ENCODE data around the gene TJP2. TPM values are rescaled to one million over a fixed set of nuclear protein-coding genes. Genes with fewer than 3 reads are reported as not detected.
"Not testable (repeated sequence)": the region's sequence is repeated elsewhere in the genome, so short reads cannot be mapped to it uniquely, and the experiment has no call there.

TJP2 gene
- polyA plus RNA-seq, 1 donor from 2014 or later = 0.81 TPM

DNA sequence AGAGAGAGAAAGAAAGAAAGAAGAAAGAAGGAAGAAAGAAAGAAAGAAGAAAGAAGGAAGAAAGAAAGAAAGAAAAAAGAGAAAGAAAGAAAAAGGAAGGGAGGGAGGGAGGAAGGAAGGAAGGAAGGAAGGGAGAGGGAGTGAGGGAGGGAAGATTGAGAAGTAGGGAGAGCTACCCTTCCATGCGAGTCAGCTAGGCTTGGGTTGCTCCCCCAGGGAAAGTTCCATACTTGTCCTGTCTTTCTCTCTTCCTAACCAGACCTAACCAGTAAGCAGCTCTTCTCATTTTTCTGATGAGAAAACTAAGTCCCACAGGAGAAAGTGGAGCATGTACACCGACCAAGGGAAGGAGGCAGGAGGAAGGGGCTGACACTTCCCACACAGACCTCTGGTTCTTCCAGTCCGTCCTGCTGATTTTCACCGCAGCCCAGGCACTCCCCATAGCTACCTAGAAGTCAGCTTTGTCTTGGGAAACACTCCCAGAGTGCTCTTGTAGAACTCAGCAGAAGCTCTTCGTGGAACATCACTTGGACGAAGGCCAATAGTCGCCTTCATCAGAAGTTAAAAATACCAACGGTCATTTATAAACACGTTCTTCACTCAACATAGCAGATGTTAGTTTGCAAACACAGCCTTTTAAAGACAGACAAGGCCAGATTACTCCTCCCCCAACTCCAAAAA lies 121.9 kb downstream of the TJP2 start:
- H3K4me1 Mint-ChIP-seq = no peaks in the 10 kb centered on the region
- peaks cover 4% of the 10 kb centered on the region for H3K27me3 Mint-ChIP-seq
- H3K36me3 Mint-ChIP-seq = no peaks in the 10 kb centered on the region
- no peak overlapping the region for H3K4me3 Mint-ChIP-seq
- H3K9me3 Mint-ChIP-seq = no peaks in the 10 kb centered on the region
- H3K27ac Mint-ChIP-seq = no peak overlapping the region

DNA sequence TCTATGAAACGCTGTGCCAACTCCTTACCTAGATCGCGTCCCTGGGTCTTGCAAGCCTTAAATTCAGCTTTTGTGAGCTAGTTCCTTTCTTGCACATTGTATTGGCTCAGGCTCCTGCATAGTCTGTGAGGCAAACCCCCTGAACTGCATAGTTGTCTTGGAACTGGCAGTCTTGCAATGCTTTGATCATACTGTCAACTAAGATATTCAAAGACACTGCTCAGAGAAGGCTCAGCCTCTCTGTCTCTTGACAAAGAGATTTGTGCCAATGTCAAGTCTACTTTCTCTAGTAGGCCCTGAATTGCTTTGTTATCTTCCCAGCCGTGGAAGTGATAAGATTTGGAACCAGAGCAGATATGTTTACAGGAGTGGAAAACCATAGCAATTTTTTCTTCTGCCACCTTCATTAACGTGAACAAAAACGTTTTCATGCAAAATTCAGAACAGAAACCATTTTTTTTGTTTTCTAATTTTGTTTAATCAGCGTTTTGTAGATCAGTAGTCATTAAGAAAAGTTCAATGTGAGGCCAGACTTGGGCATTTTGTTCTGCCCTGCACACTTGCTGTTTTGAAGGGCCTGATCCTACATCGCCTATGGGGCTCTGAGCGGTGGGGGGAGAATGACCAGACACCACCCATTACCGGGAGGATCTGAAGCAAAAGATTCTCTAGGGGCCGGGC lies 123.4 kb downstream of the TJP2 start:
- H3K4me1 Mint-ChIP-seq = no peaks in the 10 kb centered on the region

GRCh38 chr9:69299315-69299714 lies 125.2 kb downstream of the TJP2 start:
- no peaks in the 10 kb centered on the region for H3K36me3 Mint-ChIP-seq
- H3K27ac Mint-ChIP-seq = no peak overlapping the region
- no peaks in the 10 kb centered on the region for H3K4me1 Mint-ChIP-seq
- H3K4me3 Mint-ChIP-seq = no peak overlapping the region
- peaks cover 0 to 2% (median 0%) of the 10 kb centered on the region in 3 donors for H3K9me3 Mint-ChIP-seq
- peaks cover 3% of the 10 kb centered on the region for H3K27me3 Mint-ChIP-seq

More for the DNA sequence above, 123.4 kb downstream of the TJP2 start:
- Mint-ChIP-seq H3K27me3 (peaks cover 4% of the 10 kb centered on the region), H3K9me3 (no peaks in the 10 kb centered on the region), H3K36me3 (no peaks in the 10 kb centered on the region), H3K4me3 (no peak overlapping the region), H3K27ac (no peak overlapping the region)

DNA sequence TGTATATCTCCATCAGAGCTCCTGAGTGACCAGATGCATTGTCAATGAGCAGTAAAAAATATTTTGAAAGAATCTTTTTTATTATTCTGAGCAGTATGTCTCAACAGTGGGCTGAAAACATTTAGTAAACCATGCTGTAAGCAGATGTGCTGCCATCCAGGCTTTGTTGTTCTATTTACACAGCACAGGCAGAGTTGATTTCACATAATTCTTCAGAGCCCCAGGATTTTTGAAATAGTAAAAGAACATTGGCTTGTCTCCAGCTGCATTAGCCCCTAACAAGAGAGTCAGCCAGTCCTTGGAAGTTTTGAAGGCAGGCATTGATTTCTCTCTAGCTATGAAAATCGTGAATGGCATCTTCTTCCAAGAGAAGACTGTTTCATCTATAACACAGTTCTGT lies 125.7 kb downstream of the TJP2 start:
- H3K27me3 Mint-ChIP-seq = peaks cover 2% of the 10 kb centered on the region
- no peaks in the 10 kb centered on the region for H3K4me1 Mint-ChIP-seq
- H3K4me3 Mint-ChIP-seq = no peak overlapping the region
- H3K27ac Mint-ChIP-seq = no peak overlapping the region
- no peaks in the 10 kb centered on the region for H3K36me3 Mint-ChIP-seq
- peaks cover 0 to 2% (median 0%) of the 10 kb centered on the region in 3 donors for H3K9me3 Mint-ChIP-seq

DNA sequence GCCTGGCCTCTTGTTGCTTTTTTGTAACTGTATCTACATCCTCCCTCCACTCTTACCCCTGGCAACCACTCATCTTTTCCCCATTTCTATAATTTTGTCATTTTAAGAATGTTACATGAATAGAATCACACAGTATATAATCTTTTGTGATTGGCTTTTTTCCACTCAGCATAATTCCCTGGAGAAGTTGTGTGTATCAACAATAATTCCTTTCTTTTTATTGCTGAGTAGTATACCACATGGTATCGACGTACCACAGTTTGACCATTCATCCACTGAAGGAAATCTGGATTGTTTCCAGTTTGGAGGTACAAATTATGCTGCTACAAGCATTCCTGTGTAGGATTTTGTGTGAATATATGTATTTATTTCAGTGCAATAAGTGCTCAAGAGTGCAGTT lies 129.3 kb downstream of the TJP2 start:
- no peak overlapping the region for H3K27ac Mint-ChIP-seq
- no peaks in the 10 kb centered on the region for H3K27me3 Mint-ChIP-seq
- H3K4me1 Mint-ChIP-seq = no peaks in the 10 kb centered on the region
- no peak overlapping the region for H3K4me3 Mint-ChIP-seq
- peaks cover 0 to 2% (median 0%) of the 10 kb centered on the region in 3 donors for H3K9me3 Mint-ChIP-seq
- peaks cover 1% of the 10 kb centered on the region for H3K36me3 Mint-ChIP-seq

- not testable (repeated sequence) for H3K9me3 Mint-ChIP-seq, H3K36me3 Mint-ChIP-seq, H3K4me3 Mint-ChIP-seq, H3K27ac Mint-ChIP-seq, H3K4me1 Mint-ChIP-seq, H3K27me3 Mint-ChIP-seq
Observed at GRCh38 chr9:69306895-69307445, 132.9 kb downstream of the TJP2 start.

- H3K9me3 Mint-ChIP-seq = peaks cover 0 to 12% (median 8%) of the 10 kb centered on the region in 3 donors
- H3K27ac Mint-ChIP-seq = no peak overlapping the region
- peaks cover 4% of the 10 kb centered on the region for H3K36me3 Mint-ChIP-seq
- no peak overlapping the region for H3K4me3 Mint-ChIP-seq
- peaks cover 5% of the 10 kb centered on the region for H3K27me3 Mint-ChIP-seq
- H3K4me1 Mint-ChIP-seq = no peaks in the 10 kb centered on the region
Observed at GRCh38 chr9:69307446-69308205, 133.5 kb downstream of the TJP2 start.

GRCh38 chr9:69308206-69308931 lies 134.3 kb downstream of the TJP2 start:
- H3K27me3 Mint-ChIP-seq = peaks cover 5% of the 10 kb centered on the region
- H3K4me3 Mint-ChIP-seq = no peak overlapping the region
- H3K27ac Mint-ChIP-seq = no peak overlapping the region
- peaks cover 0 to 10% (median 9%) of the 10 kb centered on the region in 3 donors for H3K9me3 Mint-ChIP-seq
- H3K36me3 Mint-ChIP-seq = peaks cover 4% of the 10 kb centered on the region
- H3K4me1 Mint-ChIP-seq = no peaks in the 10 kb centered on the region

GRCh38 chr9:69313175-69313574 lies 139.1 kb downstream of the TJP2 start:
- H3K36me3 Mint-ChIP-seq = peaks cover 10% of the 10 kb centered on the region
- H3K4me1 Mint-ChIP-seq = no peaks in the 10 kb centered on the region
- H3K27me3 Mint-ChIP-seq = peaks cover 9% of the 10 kb centered on the region
- no peak overlapping the region for H3K4me3 Mint-ChIP-seq
- no peak overlapping the region for H3K27ac Mint-ChIP-seq
- peaks cover 4 to 23% (median 15%) of the 10 kb centered on the region in 3 donors for H3K9me3 Mint-ChIP-seq

DNA sequence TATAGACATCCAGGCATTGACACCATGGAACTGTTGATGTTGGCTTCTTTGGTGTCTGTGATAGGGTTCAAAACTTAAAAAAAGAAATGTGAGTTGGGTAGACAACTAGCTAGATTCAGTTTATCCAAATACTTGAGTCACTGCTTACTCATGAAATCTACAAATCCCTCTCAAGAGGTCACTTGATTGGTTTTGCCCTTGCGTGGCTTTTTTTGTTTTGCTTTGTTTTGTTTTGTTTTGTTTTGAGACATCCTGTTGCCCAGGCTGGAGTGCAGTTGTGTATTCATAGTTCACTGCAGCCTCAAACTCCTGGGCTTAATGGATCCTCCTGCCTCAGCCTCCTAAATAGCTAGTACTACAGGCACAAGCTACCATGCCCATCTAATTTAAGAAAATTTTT lies 140.5 kb downstream of the TJP2 start:
- H3K27ac Mint-ChIP-seq = no peak overlapping the region
- no peaks in the 10 kb centered on the region for H3K4me1 Mint-ChIP-seq
- H3K9me3 Mint-ChIP-seq = peaks cover 4 to 23% (median 11%) of the 10 kb centered on the region in 3 donors
- H3K4me3 Mint-ChIP-seq = no peak overlapping the region
- H3K27me3 Mint-ChIP-seq = peaks cover 9% of the 10 kb centered on the region
- peaks cover 10% of the 10 kb centered on the region for H3K36me3 Mint-ChIP-seq

- peaks cover 7% of the 10 kb centered on the region for H3K36me3 Mint-ChIP-seq
- H3K4me3 Mint-ChIP-seq = no peak overlapping the region
- H3K9me3 Mint-ChIP-seq = peaks cover 4 to 20% (median 10%) of the 10 kb centered on the region in 3 donors
- H3K27ac Mint-ChIP-seq = no peak overlapping the region
- no peaks in the 10 kb centered on the region for H3K4me1 Mint-ChIP-seq
- peaks cover 12% of the 10 kb centered on the region for H3K27me3 Mint-ChIP-seq
Observed at GRCh38 chr9:69317081-69317480, 143.0 kb downstream of the TJP2 start.

- peaks cover 7% of the 10 kb centered on the region for H3K36me3 Mint-ChIP-seq
- peaks cover 14% of the 10 kb centered on the region for H3K27me3 Mint-ChIP-seq
- peaks cover 4 to 15% (median 6%) of the 10 kb centered on the region in 3 donors for H3K9me3 Mint-ChIP-seq
- no peak overlapping the region for H3K27ac Mint-ChIP-seq
- H3K4me1 Mint-ChIP-seq = no peaks in the 10 kb centered on the region
- no peak overlapping the region for H3K4me3 Mint-ChIP-seq
Observed at GRCh38 chr9:69317894-69318293, 143.8 kb downstream of the TJP2 start.

DNA sequence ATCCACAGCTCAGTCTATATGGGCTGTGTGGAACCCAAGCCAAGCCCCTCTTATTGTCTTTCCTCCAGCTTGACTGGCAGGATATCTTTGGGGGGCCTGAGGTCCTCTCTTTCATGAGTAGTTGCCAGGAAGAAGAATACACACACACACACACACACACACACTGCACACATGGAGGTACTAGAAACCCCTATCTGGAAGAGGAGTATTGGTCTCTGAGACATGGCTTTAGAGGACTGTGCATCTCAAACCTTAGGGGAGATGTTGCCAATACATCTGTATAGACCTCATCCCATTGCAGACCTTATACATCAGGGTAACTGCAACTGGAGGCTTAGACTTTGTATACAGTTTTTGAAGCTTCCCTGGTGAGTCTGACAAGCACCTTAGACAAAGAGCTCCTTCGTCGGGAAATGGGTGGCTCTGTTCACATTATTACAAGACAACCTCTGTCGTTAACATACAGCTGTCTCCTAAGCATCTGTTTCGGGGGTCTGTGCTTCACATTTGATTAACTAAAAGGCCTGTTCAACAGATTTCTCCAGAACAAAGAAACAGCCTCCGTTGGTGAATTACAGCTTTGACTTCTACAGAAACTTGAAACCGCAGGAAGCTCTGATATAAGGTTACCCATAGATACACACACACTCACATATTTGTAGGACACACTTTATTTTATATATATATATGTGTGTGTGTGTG lies 145.4 kb downstream of the TJP2 start:
- Mint-ChIP-seq H3K9me3 (peaks cover 0 to 4% (median 2%) of the 10 kb centered on the region in 3 donors), H3K27ac (no peak overlapping the region), H3K4me3 (no peak overlapping the region), H3K27me3 (peaks cover 23% of the 10 kb centered on the region), H3K36me3 (peaks cover 4% of the 10 kb centered on the region), H3K4me1 (peaks cover 0 to 1% (median 1%) of the 10 kb centered on the region in 3 donors)

- peaks cover 0 to 4% (median 0%) of the 10 kb centered on the region in 3 donors for H3K9me3 Mint-ChIP-seq
- H3K36me3 Mint-ChIP-seq = peaks cover 2% of the 10 kb centered on the region
- no peak overlapping the region for H3K4me3 Mint-ChIP-seq
- peaks cover 37% of the 10 kb centered on the region for H3K27me3 Mint-ChIP-seq
- H3K27ac Mint-ChIP-seq = no peak overlapping the region
- peaks cover 0 to 7% (median 5%) of the 10 kb centered on the region in 3 donors for H3K4me1 Mint-ChIP-seq
Observed at GRCh38 chr9:69322256-69322655, 148.2 kb downstream of the TJP2 start.

Data from IgD-negative memory B cell (primary cell).